HuH-7.5 (cell line): Measurements from ENCODE around the gene KCTD15.
"Not testable (repeated sequence)": the region's sequence is repeated elsewhere in the genome, so short reads cannot be mapped to it uniquely, and the experiment has no call there.

Experiments
- DNase-seq: peaks from one replicate; pipeline ENCODE4 v3.0.0; 2011; ENCODE audit warnings: low spot score

KCTD15 gene

DNA sequence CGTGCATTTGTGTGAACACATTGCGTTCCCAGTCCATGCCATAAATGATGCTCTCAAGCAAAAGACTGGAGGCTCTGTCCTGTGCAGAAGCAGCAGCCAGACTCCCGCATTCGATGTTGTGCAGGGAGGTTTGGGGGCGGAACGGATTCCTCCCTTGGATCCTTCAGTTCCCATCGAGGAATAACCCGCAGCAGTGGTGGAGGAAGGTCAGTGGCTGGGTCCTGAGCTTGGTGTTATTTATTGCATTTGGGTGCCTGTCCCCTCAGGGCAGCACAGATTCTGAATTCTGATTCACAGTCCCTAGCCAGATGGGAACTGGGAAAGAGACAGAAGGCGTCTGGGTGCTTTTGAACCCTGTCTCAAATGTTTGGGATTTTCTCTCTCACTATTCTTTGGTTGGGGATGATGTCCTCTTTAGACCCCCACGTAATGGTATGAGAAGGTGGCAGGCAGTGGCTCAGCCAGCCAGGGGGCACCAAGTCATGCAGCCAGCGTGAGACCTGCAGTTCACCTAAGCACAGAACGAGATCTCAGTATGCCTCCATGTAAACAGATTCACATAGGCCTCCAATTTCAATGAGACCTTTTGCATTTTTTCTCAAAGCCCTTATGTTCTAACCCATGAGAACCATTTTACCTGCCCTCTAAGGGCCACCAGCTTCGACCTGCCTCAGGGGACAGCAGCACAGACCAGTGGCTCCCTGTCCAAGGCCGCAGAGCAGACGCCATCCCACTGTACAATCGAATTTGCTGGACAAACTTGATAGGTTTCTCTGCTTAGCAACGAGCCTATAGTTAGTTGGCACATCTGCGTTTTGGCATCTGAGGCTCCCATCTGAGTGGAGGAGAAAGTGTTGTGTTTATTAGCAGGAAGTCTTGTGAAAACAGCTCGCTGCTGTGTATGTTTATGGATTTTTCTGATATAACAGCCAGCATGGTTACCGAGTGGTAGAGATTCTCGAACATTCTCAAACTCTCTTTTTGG lies 17.8 kb downstream of the KCTD15 start:
- no peak for DNase-seq

DNA sequence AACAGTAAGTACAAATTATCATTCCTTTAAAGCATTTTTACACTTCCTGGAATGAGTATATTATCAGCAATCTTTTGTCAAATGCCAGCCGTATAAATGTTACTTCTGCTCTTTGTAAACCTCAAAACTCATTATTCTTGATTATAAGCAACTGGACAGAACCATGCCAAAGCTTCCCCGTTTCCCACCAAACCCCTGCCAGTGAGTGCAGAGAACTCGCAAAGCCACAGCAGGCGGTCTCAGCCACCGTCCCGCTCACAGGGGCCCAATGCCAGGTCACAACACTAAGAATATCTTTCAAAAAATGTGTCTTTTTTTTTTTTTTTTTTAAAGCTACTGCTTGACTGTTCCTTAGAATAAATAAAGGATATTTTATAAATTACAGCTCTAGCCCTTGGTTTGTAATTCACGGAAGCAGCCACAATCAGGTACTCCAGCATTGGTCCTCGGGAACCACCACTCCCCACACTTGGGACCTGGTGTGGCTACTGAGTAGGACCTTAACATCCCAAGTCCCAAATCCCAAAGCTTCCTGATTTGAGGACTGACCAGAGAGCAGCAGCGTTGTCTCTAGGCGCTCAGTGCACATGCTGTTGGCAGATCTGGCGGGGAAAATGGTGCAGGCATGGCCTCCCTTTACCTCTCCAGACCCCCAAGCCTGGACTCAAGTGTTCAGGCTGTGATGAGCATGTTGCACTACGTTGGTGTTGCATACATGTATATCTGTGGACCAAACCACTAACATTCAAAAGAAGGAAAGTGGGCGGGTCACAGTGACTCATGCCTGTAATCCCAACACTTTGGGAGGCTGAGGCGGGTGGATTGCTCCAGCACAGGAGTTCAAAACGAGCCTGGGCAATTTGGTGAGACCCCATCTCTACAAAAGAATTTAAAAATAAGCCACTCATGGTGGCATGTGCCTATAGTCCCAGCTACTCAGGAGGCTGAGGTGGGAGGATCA lies 19.0 kb downstream of the KCTD15 start:
- no peak for DNase-seq

GRCh38 chr19:33818411-33818810 lies 21.7 kb downstream of the KCTD15 start:
- no peak for DNase-seq

DNA sequence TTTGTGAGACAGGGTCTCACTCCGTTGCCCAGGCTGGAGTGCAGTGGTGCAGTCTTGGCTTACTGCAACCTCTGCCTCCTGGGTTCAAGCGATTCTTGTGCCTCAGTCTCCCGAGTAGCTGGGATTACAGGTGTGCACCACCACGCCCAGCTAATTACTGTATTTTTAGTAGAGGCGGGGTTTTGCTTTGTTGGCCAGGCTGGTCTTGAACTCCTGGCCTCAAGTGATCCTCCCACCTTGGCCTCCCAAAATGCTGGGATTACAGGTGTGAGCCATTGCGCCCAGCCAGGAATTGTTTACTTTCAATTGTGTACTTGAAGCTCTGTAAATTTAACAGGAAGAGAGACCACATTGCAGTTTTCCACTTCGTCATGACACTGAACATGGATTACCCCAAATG lies 22.4 kb downstream of the KCTD15 start:
- not testable (repeated sequence) for DNase-seq

- DNase-seq = no peak
Observed at GRCh38 chr19:33819506-33819879, 22.8 kb downstream of the KCTD15 start.

- peak; percentile 81 for DNase-seq
Observed at GRCh38 chr19:33819880-33820781, 23.5 kb downstream of the KCTD15 start.

DNA sequence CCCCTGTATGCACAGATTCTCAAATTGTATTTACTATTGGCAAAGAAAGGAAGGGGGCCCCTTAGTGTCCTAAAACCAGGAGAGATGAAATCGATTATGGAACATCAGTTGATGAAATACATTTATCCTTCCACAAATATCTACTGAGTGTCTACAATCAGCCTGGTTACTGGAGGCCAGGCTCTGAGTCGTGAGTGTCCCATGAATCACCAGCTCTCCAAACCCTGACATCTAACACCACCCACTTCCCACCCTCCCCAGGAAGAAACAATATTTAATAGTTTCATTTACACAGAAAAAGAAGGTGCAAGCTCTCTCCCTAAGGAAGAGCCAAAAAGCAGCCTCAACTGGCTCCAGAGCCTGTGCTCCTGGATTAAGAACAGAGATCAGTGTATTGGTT lies 25.2 kb downstream of the KCTD15 start:
- no peak for DNase-seq

DNA sequence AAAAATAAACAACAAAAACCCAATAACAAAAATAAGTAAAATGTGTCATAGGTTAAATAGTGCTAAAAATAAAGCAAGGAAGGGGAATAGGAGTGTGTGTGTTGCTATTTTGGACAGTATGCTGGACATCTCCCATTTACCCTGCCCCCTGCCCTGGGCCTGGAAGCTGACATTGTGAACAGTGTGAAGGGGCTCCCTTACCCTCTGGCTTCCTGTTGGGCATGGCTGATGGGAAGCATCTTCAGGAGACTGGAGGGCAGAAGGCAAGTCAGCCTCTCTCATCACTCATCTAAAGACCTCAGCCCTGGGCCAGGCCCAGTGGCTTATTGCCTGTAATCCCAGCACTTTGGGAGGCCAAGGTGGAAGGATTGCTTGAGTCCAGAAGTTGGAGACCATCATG lies 26.7 kb downstream of the KCTD15 start:
- no peak for DNase-seq

DNA sequence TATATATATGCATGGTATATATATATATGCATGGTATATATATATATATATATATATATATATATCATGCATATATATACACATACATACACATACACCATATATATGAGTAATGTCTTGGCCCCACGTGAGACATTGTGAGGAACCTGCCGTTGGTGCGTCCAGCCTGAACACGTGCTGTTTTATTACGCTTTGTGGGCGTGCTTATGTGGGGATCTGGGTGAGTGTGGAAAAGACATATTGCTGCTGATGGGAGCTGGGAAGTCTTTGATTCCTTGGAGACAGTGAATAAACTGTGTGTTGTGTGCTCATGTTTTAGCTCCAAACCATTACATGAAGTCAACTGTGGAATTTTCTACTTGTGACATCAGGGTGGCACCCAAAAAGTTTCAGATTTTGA lies 28.9 kb downstream of the KCTD15 start:
- no peak for DNase-seq

GRCh38 chr19:33826521-33826920 lies 29.9 kb downstream of the KCTD15 start:
- DNase-seq = no peak

GRCh38 chr19:33828266-33829075 lies 31.8 kb downstream of the KCTD15 start:
- no peak for DNase-seq

DNA sequence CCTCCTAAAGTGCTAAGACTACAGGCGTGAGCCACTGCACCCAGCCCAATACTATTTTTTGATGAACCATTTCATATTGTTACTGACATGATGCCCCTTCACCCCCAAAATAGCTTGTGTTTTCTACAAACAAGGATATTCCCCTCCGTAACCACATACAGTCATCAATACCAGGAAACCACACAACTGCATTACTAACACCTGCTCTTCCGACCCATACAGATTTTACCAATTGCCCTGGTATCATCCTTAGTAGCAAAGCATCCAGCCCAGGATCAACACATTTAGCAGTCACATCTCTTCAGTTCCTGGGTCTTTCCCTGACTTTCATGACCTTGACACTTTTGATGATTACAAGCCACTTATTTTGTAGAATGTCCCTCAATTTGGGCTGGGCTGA lies 33.6 kb downstream of the KCTD15 start:
- DNase-seq = no peak

DNA sequence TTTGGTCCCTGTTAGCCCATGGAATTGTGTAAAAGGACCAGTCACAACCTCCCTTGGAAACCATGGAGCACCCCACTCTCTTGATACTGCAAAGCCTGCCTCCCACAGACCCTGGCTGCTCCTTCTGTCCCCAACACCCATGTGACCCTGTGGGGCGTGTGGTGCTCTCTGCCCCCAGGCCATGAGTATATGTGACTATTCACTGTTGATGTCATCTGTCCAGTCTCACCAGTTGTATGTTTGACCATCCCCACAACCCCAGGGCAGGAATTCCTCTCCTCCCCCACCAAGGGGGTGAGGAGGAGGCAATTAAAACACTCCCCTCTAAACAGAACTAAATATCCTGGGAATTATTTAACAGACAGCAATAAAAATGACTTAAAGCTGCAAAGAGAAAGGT lies 35.2 kb downstream of the KCTD15 start:
- DNase-seq = no peak

DNA sequence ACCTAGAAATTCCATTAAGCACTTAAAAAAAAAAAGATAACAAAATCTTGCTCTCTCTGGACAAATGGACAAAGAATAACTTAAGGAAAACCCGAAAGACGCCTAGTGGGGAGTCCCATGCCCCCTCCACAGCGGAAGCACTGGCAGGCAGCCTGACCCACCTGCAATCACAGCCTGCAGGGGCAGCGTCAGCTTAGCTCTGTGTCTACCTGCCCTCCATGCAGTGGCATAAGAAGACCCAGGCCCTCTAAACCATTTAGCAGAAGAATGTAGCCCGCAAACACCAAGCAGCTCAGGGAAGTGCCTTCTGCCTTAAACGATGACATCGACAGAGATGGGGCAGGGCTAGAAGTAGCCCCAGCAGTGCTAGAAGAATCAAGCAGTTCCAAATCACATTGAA lies 36.0 kb downstream of the KCTD15 start:
- DNase-seq = no peak

DNA sequence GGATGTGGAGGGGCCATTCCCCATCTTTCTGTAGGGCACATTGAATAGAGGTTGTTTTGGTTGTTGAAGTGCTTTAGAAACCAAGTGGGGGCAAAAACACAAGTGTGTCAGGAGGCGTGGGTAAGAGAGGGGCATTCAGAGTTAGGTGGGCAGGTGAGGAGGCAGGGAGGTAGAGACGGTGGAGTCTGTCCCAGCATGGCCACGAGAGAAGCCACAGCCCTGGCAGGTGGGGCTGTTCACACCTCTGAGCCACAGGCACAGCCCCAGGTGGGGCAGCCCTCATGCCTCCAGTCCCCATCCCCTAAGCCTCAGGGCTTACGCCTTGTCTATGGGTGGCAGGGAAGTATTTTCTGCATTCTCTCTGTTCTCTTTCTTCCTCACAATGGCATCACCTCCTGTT lies 43.7 kb downstream of the KCTD15 start:
- DNase-seq = no peak

DNA sequence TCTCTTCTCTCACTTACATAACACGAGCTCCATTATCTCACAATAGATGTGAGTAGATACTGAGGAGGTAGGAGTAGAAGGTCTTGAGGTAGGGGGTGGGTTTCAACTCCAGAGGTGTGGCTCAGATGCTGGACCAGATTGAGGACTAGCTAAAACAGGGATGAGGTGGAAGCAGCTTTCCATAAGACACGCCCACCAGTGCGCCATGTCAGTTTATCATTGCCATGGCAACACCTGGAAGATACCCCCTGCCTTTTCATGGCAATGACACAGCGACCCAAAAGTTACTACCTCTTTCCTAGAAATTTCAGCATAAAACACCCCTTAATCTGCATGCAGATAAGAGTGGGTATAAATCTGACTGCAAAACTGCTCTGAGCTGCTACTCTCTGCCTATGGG lies 44.1 kb downstream of the KCTD15 start:
- no peak for DNase-seq

DNA sequence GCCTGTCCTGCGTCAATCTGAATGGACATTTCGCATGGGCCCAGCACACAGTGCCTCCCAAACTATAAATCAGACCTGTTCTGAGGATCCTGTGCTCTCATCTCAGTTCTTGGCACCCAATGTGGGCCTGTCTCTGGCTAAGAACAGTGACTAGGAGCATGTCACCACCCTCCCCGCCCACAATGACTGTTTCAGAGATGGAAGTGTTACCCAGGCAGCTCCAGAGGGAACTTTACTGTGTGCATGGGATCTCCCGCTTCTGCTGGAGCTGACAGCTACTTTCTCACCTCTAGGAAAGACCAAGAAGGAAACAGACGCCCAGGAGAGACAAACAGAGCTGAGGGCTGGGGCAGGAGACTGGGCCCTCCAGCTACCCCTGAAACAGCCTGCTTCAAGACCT lies 45.0 kb downstream of the KCTD15 start:
- DNase-seq = no peak

- no peak for DNase-seq
Observed at GRCh38 chr19:33844478-33844877, 47.8 kb downstream of the KCTD15 start.

GRCh38 chr19:33845498-33845897 lies 48.8 kb downstream of the KCTD15 start:
- no peak for DNase-seq

DNA sequence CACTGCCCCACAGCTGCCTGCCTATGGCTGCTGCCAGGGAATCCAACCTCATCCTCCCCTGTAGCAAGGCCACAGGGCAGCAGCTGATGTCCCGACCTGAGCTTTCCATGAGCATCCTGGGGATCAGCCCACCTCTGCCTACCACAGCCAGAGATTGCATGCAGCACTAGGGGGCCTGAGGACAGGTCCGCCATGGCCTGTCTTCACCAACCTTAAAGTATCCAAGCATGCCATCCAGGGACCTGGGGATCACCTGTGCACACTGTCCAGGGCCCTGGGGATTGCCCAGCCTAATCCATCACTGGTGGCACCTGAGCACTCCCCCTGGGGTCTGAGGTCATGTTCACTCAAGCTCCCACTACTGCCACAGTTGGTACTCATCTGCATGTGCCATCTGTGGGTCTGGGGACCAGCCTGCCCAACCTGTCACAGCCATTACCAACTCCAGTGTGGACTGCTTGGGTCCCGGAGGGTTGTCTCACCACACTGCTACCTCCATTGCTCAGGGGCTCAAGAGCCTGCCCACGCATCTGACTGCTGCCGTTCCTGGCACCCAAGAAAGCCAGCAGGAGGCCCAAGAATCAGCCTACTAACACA lies 53.0 kb downstream of the KCTD15 start:
- no peak for DNase-seq

DNA sequence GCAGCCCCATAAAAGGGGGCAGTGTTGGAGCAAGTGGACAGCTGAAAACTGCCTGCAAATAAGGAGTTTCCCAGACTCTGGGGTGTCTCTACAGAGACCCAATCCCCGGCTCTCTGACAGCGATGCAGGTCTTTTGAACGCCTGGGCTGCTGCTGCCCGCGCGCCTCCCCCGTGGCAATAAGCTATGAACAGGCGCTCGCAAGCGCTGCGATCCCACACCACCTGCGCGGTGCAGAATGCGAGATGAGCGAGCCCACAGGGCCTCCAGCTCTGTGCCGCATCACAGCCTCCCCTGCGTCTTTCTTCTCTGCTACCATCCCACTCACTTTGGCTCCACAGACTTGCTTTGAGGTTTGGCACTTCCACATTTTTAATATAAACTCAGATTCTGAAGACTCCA lies 62.3 kb downstream of the KCTD15 start:
- no peak for DNase-seq
